Loucy (cell line): Measurements from ENCODE around the gene SLC1A1.

ENCODE experiments used
- H2AFZ ChIP-seq: fragments of 200-600 bp; sonication (generic); 2 replicates; pipeline ENCODE4 v1.6.0; 2016; ENCODE audit warnings: antibody characterized with exemption, mild to moderate bottlenecking, low read length, moderate library complexity
- H3F3A ChIP-seq: fragments of 200-600 bp; 2 replicates; pipeline ENCODE4 v1.6.0; 2016; ENCODE audit warnings: antibody characterized with exemption, low read depth, mild to moderate bottlenecking
- H3K27me3 ChIP-seq: fragments of 200-600 bp; sonication (generic); 2 replicates; pipeline ENCODE4 v1.6.1; 2014; ENCODE audit warnings: low read length, mild to moderate bottlenecking; ENCODE audit not compliant: insufficient read depth, poor library complexity, severe bottlenecking
- H3K36me3 ChIP-seq: fragments of 200-600 bp; sonication (generic); 2 replicates; pipeline ENCODE4 v1.6.1; 2016; ENCODE audit warnings: low read length; ENCODE audit not compliant: insufficient read depth
- H3K4me1 ChIP-seq: fragments of 200-600 bp; sonication (generic); 2 replicates; pipeline ENCODE4 v1.5.1; 2014; ENCODE audit warnings: low read length, mild to moderate bottlenecking; ENCODE audit not compliant: insufficient read depth, poor library complexity, severe bottlenecking
- H3K4me2 ChIP-seq: fragments of 200-600 bp; sonication (generic); 2 replicates; pipeline ENCODE4 v1.6.0; 2014; ENCODE audit warnings: antibody characterized with exemption, low read length, low read depth, mild to moderate bottlenecking; ENCODE audit not compliant: poor library complexity, severe bottlenecking
- H3K4me3 ChIP-seq: fragments of 200-600 bp; sonication (generic); 2 replicates; pipeline ENCODE4 v1.5.1; 2014; ENCODE audit warnings: low read length, mild to moderate bottlenecking, mixed read lengths; ENCODE audit not compliant: poor library complexity, severe bottlenecking
- H3K79me2 ChIP-seq: fragments of 200-600 bp; sonication (generic); 2 replicates; pipeline ENCODE4 v1.6.1; 2014; ENCODE audit warnings: low read length; ENCODE audit not compliant: insufficient read depth
- H3K9ac ChIP-seq: fragments of 200-600 bp; sonication (generic); 2 replicates; pipeline ENCODE4 v1.6.0; 2014; ENCODE audit warnings: mild to moderate bottlenecking, low read depth, low read length, moderate library complexity; ENCODE audit not compliant: poor library complexity, severe bottlenecking
- H3K9me2 ChIP-seq: fragments of 200-600 bp; sonication (generic); replicated peaks from 2 replicates; pipeline ENCODE4 v1.6.1; 2016; ENCODE audit warnings: low read depth, low read length, mixed read lengths
- H3K9me3 ChIP-seq: fragments of 200-600 bp; sonication (generic); 2 replicates; pipeline ENCODE4 v1.6.1; 2014; ENCODE audit warnings: mild to moderate bottlenecking, antibody characterized with exemption, low read length, low read depth; ENCODE audit not compliant: insufficient read depth
- H4K20me1 ChIP-seq: fragments of 200-600 bp; sonication (generic); 2 replicates; pipeline ENCODE4 v1.6.0; 2014; ENCODE audit warnings: antibody characterized with exemption, low read length, mild to moderate bottlenecking; ENCODE audit not compliant: insufficient read depth, poor library complexity, severe bottlenecking
- CTCF ChIP-seq: fragments of 200-600 bp; sonication (generic); conservative IDR thresholded peaks from 2 replicates; pipeline ENCODE4 v1.5.1; 2014; ENCODE audit warnings: mild to moderate bottlenecking, antibody characterized with exemption, low read length
- EZH2phosphoT487 ChIP-seq: fragments of 200-600 bp; IDR thresholded peaks from 2 replicates; pipeline ENCODE4 v1.6.1; 2018; ENCODE audit warnings: antibody characterized with exemption, mild to moderate bottlenecking, moderate library complexity, borderline replicate concordance

The SLC1A1 gene

DNA sequence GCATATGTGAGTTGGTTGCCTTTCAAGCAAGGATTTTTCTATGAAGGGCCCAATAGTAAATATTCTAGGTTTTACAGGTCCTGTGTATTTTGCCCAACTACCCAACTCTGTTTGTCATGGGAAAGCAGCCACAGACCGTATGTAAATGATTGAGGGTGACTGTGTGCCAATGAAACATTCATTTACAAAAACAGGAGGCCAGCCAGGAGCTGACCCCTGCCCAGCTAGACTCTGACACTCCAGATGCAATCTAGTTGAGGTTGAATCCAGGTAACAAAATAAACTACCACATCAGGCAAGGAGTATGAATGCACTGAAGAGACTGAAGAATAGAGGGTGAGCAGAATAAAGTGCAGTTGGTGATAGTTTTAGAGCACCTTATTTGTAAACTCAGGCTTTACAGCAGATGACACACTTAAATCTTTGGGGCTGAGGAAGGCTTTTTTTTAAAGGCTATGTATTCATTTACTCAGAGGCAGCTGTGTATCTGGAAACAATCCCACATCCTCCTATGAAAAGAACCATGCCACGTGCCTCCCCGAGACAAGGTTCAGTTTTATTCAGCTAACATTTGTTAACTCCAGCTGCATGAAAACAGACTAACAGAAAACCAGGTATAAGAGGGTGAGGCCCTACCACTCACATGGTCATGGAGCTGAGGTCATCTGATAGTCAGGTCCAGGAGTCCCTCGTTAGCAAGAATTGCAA, 60.7 kb downstream of the SLC1A1 start:
- Histone ChIP-seq H3F3A (no peaks in the 10 kb centered on the region), H3K9me2 (no peaks in the 10 kb centered on the region), H3K36me3 (no peaks in the 10 kb centered on the region), H2AFZ (no peak overlapping the region), H3K4me3 (no peak overlapping the region), H3K27me3 (peaks cover 65% of the 10 kb centered on the region), H3K9me3 (no peaks in the 10 kb centered on the region), H3K4me1 (no peaks in the 10 kb centered on the region), H3K9ac (no peak overlapping the region), H3K4me2 (no peak overlapping the region), H3K79me2 (no peaks in the 10 kb centered on the region), H4K20me1 (no peaks in the 10 kb centered on the region)
- no peak for TF ChIP-seq CTCF

GRCh38 chr9:4553951-4554381, 63.7 kb downstream of the SLC1A1 start:
- Histone ChIP-seq H3K4me3 (no peak overlapping the region), H3K27me3 (peaks cover 95% of the 10 kb centered on the region), H3K4me1 (no peaks in the 10 kb centered on the region), H4K20me1 (no peaks in the 10 kb centered on the region), H2AFZ (no peak overlapping the region), H3K9me2 (no peaks in the 10 kb centered on the region), H3K9ac (no peak overlapping the region), H3K36me3 (no peaks in the 10 kb centered on the region), H3F3A (no peaks in the 10 kb centered on the region), H3K4me2 (no peak overlapping the region), H3K9me3 (no peaks in the 10 kb centered on the region), H3K79me2 (no peaks in the 10 kb centered on the region)
- TF ChIP-seq CTCF (no peak), EZH2phosphoT487 (no peak)

DNA sequence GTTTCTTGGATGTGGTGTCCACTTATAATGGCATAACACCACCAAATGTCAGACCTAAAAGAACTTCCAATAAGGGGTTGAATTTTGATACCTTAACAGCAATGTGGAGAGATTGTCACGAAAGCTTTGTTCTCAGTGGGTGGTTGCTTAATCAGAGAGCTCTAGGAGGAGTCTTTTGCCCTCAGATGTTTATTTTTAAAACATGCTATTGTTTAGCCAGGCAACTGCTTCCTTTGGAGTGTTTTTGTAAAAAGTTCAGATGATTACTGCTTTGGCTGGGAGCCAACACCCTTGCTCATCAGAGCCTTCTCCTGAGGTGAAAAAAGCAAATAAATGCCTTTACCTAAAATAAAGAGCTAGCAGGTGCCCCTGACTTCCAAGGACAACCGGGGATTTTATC, 65.0 kb downstream of the SLC1A1 start:
- H3K4me2 ChIP-seq: no peak overlapping the region
- H2AFZ ChIP-seq: no peak overlapping the region
- no peaks in the 10 kb centered on the region for H3K9me2 ChIP-seq
- no peaks in the 10 kb centered on the region for H3K79me2 ChIP-seq
- no peaks in the 10 kb centered on the region for H3K4me1 ChIP-seq
- no peak for TF ChIP-seq CTCF
- TF ChIP-seq EZH2phosphoT487: no peak
- H3K9me3 ChIP-seq: no peaks in the 10 kb centered on the region
- no peak overlapping the region for H3K9ac ChIP-seq
- H3K27me3 ChIP-seq: peaks cover 98% of the 10 kb centered on the region
- no peaks in the 10 kb centered on the region for H3K36me3 ChIP-seq
- no peaks in the 10 kb centered on the region for H3F3A ChIP-seq
- H4K20me1 ChIP-seq: no peaks in the 10 kb centered on the region
- H3K4me3 ChIP-seq: no peak overlapping the region
